A549 (cell line): ENCODE data around the gene POLE4. TPM values are rescaled to one million over a fixed set of nuclear protein-coding genes. Genes with fewer than 3 reads are reported as not detected.

Experiments used
- ATAC-seq, 2 experiments: fragments of 200-7000 bp in 1 of 2; fragments of >200 bp in 1 of 2; cut with Nextera tagmentation in 1 of 2; cut with Tn5 transposase in 1 of 2; 3 replicates each; pipeline versions ENCODE4 v1.8.0 to v1.9.1; 2018 to 2020; ENCODE audit warnings: mild to moderate bottlenecking in 1 of 2, moderate library complexity in 1 of 2
- CTCF ChIA-PET: fragments of 300-600 bp; sonication (Branson Sonifier 250); formaldehyde crosslinking; extraction: SDS; loops from one replicate; lab custom pipeline; 2021; ENCODE audit warnings: antibody characterized with exemption, inconsistent platforms; lab: Yijun Ruan, JAX
- POLR2A ChIA-PET: fragments of 350-600 bp; formaldehyde crosslinking; extraction: SDS; loops from one replicate; lab custom pipeline; 2021; ENCODE audit warnings: antibody characterized with exemption, inconsistent platforms; lab: Yijun Ruan, JAX
- DNase-seq, 2 experiments: peaks; one replicate each; pipeline versions ENCODE4 v3.0.0 to v3.0.0-alpha.2; 2011 to 2016; ENCODE audit warnings: low read depth in 1 of 2, low spot score in 1 of 2
- FAIRE-seq: peaks from 2 replicates; lab custom pipeline; 2011; peaks lifted over from hg19 to GRCh38; lab: Jason Lieb, UNC
- H3K27ac ChIP-seq, 2 experiments: fragments of >200 bp; sonication (Bioruptor Twin); formaldehyde crosslinking; 3 replicates each; pipeline ENCODE4 v1.5.1; 2016 to 2017
- H3K4me1 ChIP-seq: fragments of >200 bp; sonication (Bioruptor Twin); formaldehyde crosslinking; 3 replicates; pipeline ENCODE4 v1.6.1; 2016
- H3K4me2 ChIP-seq: fragments of >200 bp; sonication (Bioruptor Twin); formaldehyde crosslinking; 3 replicates; pipeline ENCODE4 v1.6.1; 2016
- H3K4me3 ChIP-seq: fragments of >200 bp; sonication (Bioruptor Twin); formaldehyde crosslinking; 3 replicates; pipeline ENCODE4 v1.5.1; 2016
- H3K9me3 ChIP-seq: fragments of >200 bp; sonication (Bioruptor Twin); formaldehyde crosslinking; 3 replicates; pipeline ENCODE4 v1.6.1; 2016
- BHLHE40 ChIP-seq: IDR thresholded peaks from 2 replicates; pipeline ENCODE4 v1.6.1; 2012; ENCODE audit warnings: low read depth, low read length, inconsistent platforms
- CBX2 ChIP-seq: fragments of 200-600 bp; sonication (generic); IDR thresholded peaks from 2 replicates; pipeline ENCODE4 v1.6.1; 2016; ENCODE audit warnings: low read depth, mild to moderate bottlenecking, borderline replicate concordance
- CHD4 ChIP-seq: fragments of 200-600 bp; sonication (generic); IDR thresholded peaks from 2 replicates; pipeline ENCODE4 v1.6.1; 2016; ENCODE audit warnings: antibody characterized with exemption, mild to moderate bottlenecking, borderline replicate concordance
- FOXS1 ChIP-seq: fragments of 250-450 bp; sonication (Bioruptor Pico); IDR thresholded peaks from 2 replicates; pipeline ENCODE4 v1.5.0; 2020; ENCODE audit warnings: mild to moderate bottlenecking, moderate library complexity
- HDAC2 ChIP-seq: fragments of 200-600 bp; sonication (generic); IDR thresholded peaks from 2 replicates; pipeline ENCODE4 v1.6.1; 2016
- HOXB13 ChIP-seq: fragments of 250-450 bp; sonication (Bioruptor Pico); IDR thresholded peaks from 2 replicates; pipeline ENCODE4 v1.5.0; 2020; ENCODE audit warnings: low read depth, mild to moderate bottlenecking, moderate library complexity
- HOXB5 ChIP-seq: fragments of 250-450 bp; sonication (Bioruptor Pico); IDR thresholded peaks from 2 replicates; pipeline ENCODE4 v1.5.0; 2020; ENCODE audit warnings: mild to moderate bottlenecking, moderate library complexity
- KDM5A ChIP-seq: fragments of 200-600 bp; sonication (generic); IDR thresholded peaks from 2 replicates; pipeline ENCODE4 v1.6.1; 2016; ENCODE audit warnings: antibody characterized with exemption, mild to moderate bottlenecking
- NPAS2 ChIP-seq: fragments of 250-450 bp; sonication (Bioruptor Pico); IDR thresholded peaks from 2 replicates; pipeline ENCODE4 v1.8.0; 2022; ENCODE audit warnings: mild to moderate bottlenecking, moderate library complexity, borderline replicate concordance
- SMC3 ChIP-seq: fragments of >200 bp; sonication (Bioruptor Twin); formaldehyde crosslinking; IDR thresholded peaks from 3 replicates; pipeline ENCODE4 v1.6.1; 2018; ENCODE audit warnings: inconsistent platforms
- TFCP2L1 ChIP-seq: fragments of 250-450 bp; sonication (Bioruptor Pico); IDR thresholded peaks from 2 replicates; pipeline ENCODE4 v1.5.0; 2021; ENCODE audit warnings: mild to moderate bottlenecking
- ZC3H11A ChIP-seq: fragments of 450-650 bp; IDR thresholded peaks from 2 replicates; pipeline ENCODE4 v1.6.1; 2014; ENCODE audit warnings: antibody characterized with exemption, mild to moderate bottlenecking
- ZNF302 ChIP-seq: fragments of 250-450 bp; sonication (Bioruptor Pico); IDR thresholded peaks from 2 replicates; pipeline ENCODE4 v1.9.0; 2021; ENCODE audit warnings: inconsistent platforms, mild to moderate bottlenecking, moderate library complexity
- WGBS: methylation state at CpG from one replicate; pipeline ENCODE4 v1.1.6; 2017; ENCODE audit errors: missing lambda C conversion rate; 5-methylcytosine and 5-hydroxymethylcytosine counted together
- polyA plus RNA-seq, 4 experiments: library from polyadenylated mRNA; depleted of rRNA in 3 of 4; stranded (reverse); fragments of >200 nt; fragmentation: RNase III in 1 of 4; extraction: RNeasy Plus Mini Kit Qiagen cat#74134 plus additional on column Dnase treatment in 1 of 4; gene quantifications; 2 replicates in 3 of 4; 3 replicates in 1 of 4; pipeline ENCODE4 v1.2.3, GENCODE V29; 2011 to 2017
- TF ChIP-seq, protein P1 (sequence below): fragments of 450-650 bp; IDR thresholded peaks from 2 replicates; pipeline ENCODE4 v1.6.1; 2014; ENCODE audit warnings: antibody characterized with exemption
- TF ChIP-seq, protein P2 (sequence below): IDR thresholded peaks from 2 replicates; pipeline ENCODE4 v1.6.1; 2012
- TF ChIP-seq, protein P3 (sequence below): IDR thresholded peaks from 2 replicates; pipeline ENCODE4 v1.6.1; 2012
- TF ChIP-seq, protein P4 (sequence below): fragments of >200 bp; sonication (Bioruptor Twin); formaldehyde crosslinking; IDR thresholded peaks from 3 replicates; pipeline ENCODE4 v1.5.1; 2016
- TF ChIP-seq, protein P5 (sequence below): fragments of 250-450 bp; sonication (Bioruptor Pico); IDR thresholded peaks from 2 replicates; pipeline ENCODE4 v1.5.0; 2020; ENCODE audit warnings: low read depth, mild to moderate bottlenecking, moderate library complexity
- TF ChIP-seq, protein P6 (sequence below): fragments of 200-600 bp; sonication (generic); IDR thresholded peaks from 2 replicates; pipeline ENCODE4 v1.6.1; 2016; ENCODE audit warnings: antibody characterized with exemption, mild to moderate bottlenecking, moderate library complexity
- TF ChIP-seq, protein P7 (sequence below): IDR thresholded peaks from 2 replicates; pipeline ENCODE4 v1.6.1; 2012; ENCODE audit warnings: low read depth, borderline replicate concordance

POLE4 gene
- polyA plus RNA-seq, 2 of the 4 experiments (the other 2 are of a cell fraction), result 88.5 to 90.4 TPM

DNA sequence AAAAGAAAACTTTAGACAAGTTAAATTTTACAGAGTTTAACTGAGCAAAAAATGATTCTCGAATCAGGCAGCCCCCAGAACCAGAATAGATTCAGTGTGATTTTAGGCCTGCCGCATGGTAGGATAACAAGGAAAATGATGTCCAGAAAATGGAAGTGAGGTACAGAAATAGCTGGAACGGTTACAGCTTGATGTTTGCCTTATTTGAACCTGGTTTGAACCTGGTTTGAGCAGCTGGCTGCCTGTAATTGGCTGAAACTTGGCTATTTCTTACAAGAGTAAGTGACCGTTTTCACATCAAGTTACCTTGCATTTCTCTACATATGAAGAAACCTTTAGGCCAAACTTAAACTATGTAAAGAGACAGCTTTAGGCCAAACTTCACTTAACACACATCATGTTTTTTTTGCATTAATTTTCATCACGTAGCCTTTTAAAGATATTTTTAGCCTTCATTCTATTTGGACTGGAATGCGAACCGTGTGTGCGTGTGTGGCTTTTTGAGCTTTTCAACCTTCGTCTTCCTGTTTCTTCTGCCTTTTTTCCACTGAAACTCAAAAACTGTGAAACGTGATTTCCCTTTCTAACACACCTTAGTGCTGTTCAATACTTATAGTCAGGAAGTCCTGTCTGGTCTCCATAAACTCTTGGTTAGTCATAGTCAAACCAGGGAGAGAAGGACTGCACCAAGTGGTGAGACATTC is 4.5 kb upstream of the POLE4 start:
- no peak for DNase-seq
- no peak for ATAC-seq
- peaks cover 8% of the 10 kb centered on the region; the same call in 1 of the 3 replicates for H3K4me1 ChIP-seq
- 82% methylated on average over 10 of the region's 10 CpGs for WGBS
- no peaks in the 10 kb centered on the region for H3K9me3 ChIP-seq
- no peak for FAIRE-seq
- TF ChIP-seq, protein P1, sequence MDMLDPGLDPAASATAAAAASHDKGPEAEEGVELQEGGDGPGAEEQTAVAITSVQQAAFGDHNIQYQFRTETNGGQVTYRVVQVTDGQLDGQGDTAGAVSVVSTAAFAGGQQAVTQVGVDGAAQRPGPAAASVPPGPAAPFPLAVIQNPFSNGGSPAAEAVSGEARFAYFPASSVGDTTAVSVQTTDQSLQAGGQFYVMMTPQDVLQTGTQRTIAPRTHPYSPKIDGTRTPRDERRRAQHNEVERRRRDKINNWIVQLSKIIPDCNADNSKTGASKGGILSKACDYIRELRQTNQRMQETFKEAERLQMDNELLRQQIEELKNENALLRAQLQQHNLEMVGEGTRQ, result no peak
- TF ChIP-seq SMC3, result no peak
- no peak for TF ChIP-seq FOXS1 (CRISPR knock-in tag)
- TF ChIP-seq HDAC2, result no peak
- TF ChIP-seq, protein P2, sequence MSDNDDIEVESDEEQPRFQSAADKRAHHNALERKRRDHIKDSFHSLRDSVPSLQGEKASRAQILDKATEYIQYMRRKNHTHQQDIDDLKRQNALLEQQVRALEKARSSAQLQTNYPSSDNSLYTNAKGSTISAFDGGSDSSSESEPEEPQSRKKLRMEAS, result no peak
- TF ChIP-seq TFCP2L1, result no peak
- no peak for TF ChIP-seq CBX2
- TF ChIP-seq, protein P3, sequence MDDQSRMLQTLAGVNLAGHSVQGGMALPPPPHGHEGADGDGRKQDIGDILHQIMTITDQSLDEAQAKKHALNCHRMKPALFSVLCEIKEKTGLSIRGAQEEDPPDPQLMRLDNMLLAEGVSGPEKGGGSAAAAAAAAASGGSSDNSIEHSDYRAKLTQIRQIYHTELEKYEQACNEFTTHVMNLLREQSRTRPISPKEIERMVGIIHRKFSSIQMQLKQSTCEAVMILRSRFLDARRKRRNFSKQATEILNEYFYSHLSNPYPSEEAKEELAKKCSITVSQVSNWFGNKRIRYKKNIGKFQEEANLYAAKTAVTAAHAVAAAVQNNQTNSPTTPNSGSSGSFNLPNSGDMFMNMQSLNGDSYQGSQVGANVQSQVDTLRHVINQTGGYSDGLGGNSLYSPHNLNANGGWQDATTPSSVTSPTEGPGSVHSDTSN, result no peak
- TF ChIP-seq HOXB13 (CRISPR knock-in tag), result no peak
- TF ChIP-seq, protein P4, sequence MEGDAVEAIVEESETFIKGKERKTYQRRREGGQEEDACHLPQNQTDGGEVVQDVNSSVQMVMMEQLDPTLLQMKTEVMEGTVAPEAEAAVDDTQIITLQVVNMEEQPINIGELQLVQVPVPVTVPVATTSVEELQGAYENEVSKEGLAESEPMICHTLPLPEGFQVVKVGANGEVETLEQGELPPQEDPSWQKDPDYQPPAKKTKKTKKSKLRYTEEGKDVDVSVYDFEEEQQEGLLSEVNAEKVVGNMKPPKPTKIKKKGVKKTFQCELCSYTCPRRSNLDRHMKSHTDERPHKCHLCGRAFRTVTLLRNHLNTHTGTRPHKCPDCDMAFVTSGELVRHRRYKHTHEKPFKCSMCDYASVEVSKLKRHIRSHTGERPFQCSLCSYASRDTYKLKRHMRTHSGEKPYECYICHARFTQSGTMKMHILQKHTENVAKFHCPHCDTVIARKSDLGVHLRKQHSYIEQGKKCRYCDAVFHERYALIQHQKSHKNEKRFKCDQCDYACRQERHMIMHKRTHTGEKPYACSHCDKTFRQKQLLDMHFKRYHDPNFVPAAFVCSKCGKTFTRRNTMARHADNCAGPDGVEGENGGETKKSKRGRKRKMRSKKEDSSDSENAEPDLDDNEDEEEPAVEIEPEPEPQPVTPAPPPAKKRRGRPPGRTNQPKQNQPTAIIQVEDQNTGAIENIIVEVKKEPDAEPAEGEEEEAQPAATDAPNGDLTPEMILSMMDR, result no peak
- TF ChIP-seq CHD4, result no peak
- no peak for TF ChIP-seq ZC3H11A
- no peak for TF ChIP-seq NPAS2 (CRISPR knock-in tag)
- TF ChIP-seq, protein P5, sequence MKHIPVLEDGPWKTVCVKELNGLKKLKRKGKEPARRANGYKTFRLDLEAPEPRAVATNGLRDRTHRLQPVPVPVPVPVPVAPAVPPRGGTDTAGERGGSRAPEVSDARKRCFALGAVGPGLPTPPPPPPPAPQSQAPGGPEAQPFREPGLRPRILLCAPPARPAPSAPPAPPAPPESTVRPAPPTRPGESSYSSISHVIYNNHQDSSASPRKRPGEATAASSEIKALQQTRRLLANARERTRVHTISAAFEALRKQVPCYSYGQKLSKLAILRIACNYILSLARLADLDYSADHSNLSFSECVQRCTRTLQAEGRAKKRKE (CRISPR knock-in tag), result no peak
- no peak for TF ChIP-seq HOXB5 (CRISPR knock-in tag)
- TF ChIP-seq ZNF302 (CRISPR knock-in tag), result no peak
- no peak for TF ChIP-seq BHLHE40
- TF ChIP-seq, protein P6, sequence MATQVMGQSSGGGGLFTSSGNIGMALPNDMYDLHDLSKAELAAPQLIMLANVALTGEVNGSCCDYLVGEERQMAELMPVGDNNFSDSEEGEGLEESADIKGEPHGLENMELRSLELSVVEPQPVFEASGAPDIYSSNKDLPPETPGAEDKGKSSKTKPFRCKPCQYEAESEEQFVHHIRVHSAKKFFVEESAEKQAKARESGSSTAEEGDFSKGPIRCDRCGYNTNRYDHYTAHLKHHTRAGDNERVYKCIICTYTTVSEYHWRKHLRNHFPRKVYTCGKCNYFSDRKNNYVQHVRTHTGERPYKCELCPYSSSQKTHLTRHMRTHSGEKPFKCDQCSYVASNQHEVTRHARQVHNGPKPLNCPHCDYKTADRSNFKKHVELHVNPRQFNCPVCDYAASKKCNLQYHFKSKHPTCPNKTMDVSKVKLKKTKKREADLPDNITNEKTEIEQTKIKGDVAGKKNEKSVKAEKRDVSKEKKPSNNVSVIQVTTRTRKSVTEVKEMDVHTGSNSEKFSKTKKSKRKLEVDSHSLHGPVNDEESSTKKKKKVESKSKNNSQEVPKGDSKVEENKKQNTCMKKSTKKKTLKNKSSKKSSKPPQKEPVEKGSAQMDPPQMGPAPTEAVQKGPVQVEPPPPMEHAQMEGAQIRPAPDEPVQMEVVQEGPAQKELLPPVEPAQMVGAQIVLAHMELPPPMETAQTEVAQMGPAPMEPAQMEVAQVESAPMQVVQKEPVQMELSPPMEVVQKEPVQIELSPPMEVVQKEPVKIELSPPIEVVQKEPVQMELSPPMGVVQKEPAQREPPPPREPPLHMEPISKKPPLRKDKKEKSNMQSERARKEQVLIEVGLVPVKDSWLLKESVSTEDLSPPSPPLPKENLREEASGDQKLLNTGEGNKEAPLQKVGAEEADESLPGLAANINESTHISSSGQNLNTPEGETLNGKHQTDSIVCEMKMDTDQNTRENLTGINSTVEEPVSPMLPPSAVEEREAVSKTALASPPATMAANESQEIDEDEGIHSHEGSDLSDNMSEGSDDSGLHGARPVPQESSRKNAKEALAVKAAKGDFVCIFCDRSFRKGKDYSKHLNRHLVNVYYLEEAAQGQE, result no peak
- no peak for TF ChIP-seq KDM5A
- TF ChIP-seq, protein P7, sequence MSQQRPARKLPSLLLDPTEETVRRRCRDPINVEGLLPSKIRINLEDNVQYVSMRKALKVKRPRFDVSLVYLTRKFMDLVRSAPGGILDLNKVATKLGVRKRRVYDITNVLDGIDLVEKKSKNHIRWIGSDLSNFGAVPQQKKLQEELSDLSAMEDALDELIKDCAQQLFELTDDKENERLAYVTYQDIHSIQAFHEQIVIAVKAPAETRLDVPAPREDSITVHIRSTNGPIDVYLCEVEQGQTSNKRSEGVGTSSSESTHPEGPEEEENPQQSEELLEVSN, result no peak
- H3K4me2 ChIP-seq, result no peak overlapping the region
- no peak overlapping the region for H3K27ac ChIP-seq
- H3K4me3 ChIP-seq, result no peak overlapping the region
- ChIA-PET CTCF (interaction anchor here (0.5 to 0.8 kb wide), 2 partner anchors 13 to 29 kb away, joined by 3 read pairs; no protein-coding TSS in a partner anchor), POLR2A (no interaction called here)
